Pancreas (tissue), 10 donors: Measurements from ENCODE around the gene GPR31. TPM values are rescaled to one million over a fixed set of nuclear protein-coding genes. Genes with fewer than 3 reads are reported as not detected.

ENCODE experiments used
- ATAC-seq, 4 donors: fragments of 200-7000 bp; cut with Tn5 transposase; one replicate each; pipeline versions ENCODE4 v1.8.0 to v1.9.1; 2020; ENCODE audit warnings: mild to moderate bottlenecking in 4 of 4, moderate library complexity in 4 of 4
- DNase-seq, 6 donors: peaks; one replicate each; pipeline ENCODE4 v3.0.0-alpha.2; 2020
- FAIRE-seq: peaks from 2 replicates; lab custom pipeline; 2012; peaks lifted over from hg19 to GRCh38; lab: Jason Lieb, UNC
- H3K27ac ChIP-seq, 4 donors: fragments of 200-600 bp; sonication (generic); 1 replicate in 3 of 4; 2 replicates in 1 of 4; pipeline versions ENCODE4 v1.5.0 to v1.8.0; 2020
- H3K27me3 ChIP-seq, 4 donors: fragments of 200-600 bp; one replicate each; pipeline ENCODE4 v1.8.0; 2021
- H3K36me3 ChIP-seq, 3 donors: fragments of 200-600 bp; sonication (generic) in 1 of 3; one replicate each; pipeline versions ENCODE4 v1.5.0 to v1.8.0; 2020 to 2021
- H3K4me1 ChIP-seq, 3 donors: fragments of 200-600 bp; one replicate each; pipeline ENCODE4 v1.8.0; 2021
- H3K4me3 ChIP-seq, 4 donors: fragments of 200-600 bp; sonication (generic) in 2 of 4; one replicate each; pipeline versions ENCODE4 v1.5.0 to v1.8.0; 2020 to 2021
- H3K9me3 ChIP-seq, 4 donors: fragments of 200-600 bp; one replicate each; pipeline ENCODE4 v1.8.0; 2021
- WGBS, 2 donors: extraction: QIAGEN DNeasy Blood & Tissue Kit; methylation state at CpG; one replicate each; pipeline ENCODE4 v1.1.7; 2013; 5-methylcytosine and 5-hydroxymethylcytosine counted together
- intact Hi-C, 3 donors: fragments of 100-400 bp; cut with DNase I; formaldehyde crosslinking; loops; one replicate each; pipeline versions ENCODE4 v1.11.1 to v1.14.2; 2022
- polyA plus RNA-seq, 2 donors: library from polyadenylated mRNA; stranded (reverse); fragments of 200-250 nt; gene quantifications; one replicate each; pipeline ENCODE4 v1.2.3, GENCODE V29; 2013
- total RNA-seq, 6 donors: library from RNA; stranded (reverse); fragmentation: NEBNext Ultra II Directional in 4 of 6; extraction: Animal tissue kit (Norgen Biotek cat#: 25700) in 4 of 6; gene quantifications; one replicate each; pipeline versions ENCODE4 v1.2.1 to v1.2.4, GENCODE V29; 2021 to 2023
- TF ChIP-seq, protein P1 (sequence below), 4 donors: fragments of 200-600 bp; sonication (generic) in 3 of 4; IDR thresholded peaks; one replicate each; pipeline versions ENCODE4 v1.5.0 to v1.8.0; 2021; ENCODE audit warnings: antibody characterized with exemption in 4 of 4
- donor health status: healthy with polysubstance abuse.
- donor health status: DM: no; HTN: no; CAD: no; lungs with moderate emphysema.
- donor health status: DM: no; HTN: no; CAD: no.
- donor health status: control.
- donor health status: control.
- donor health status: Bipolar disorder and iron deficiency.
- donor health status: DM: yes; HTN: yes; CAD: no.
- donor health status: DM: no; HTN: no; CAD: no.
- donor health status: DM: no; HTN: no; CAD: no.
- donor health status: DM: yes; HTN: yes; CAD: no.

Gene GPR31
- total and polyA plus RNA-seq, 8 donors: not detected

DNA sequence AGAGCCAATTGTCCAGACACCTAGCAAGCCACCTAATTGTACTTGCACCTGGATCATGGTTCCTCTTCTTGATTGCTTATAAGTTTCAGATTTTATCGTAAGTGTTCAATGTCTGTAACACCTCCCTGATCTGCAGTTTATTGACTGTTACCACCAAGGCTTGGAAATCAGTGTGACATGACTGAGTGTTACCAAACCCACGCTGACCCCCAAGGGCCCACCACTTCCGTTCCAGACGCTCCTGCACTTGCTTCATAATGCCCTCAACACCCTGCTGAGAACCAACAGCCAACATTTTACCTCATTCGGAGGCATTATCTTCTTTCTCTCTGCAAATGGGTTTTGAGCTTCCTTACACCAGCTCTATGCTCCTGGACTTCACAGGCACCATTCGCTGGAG is 28.6 kb downstream of the GPR31 start:
- intact Hi-C loops: no loop called here
- Histone ChIP-seq H3K27me3 (no peaks in the 10 kb centered on the region), H3K9me3 (no peaks in the 10 kb centered on the region), H3K4me1 (no peaks in the 10 kb centered on the region), H3K4me3 (no peak overlapping the region), H3K27ac (no peak overlapping the region), H3K36me3 (no peaks in the 10 kb centered on the region)
- 67 to 79% methylated on average over 6 of the region's 6 CpGs for WGBS, 2 donors
- ATAC-seq (no peak), DNase-seq (no peak), FAIRE-seq (no peak)
- TF ChIP-seq, protein P1, sequence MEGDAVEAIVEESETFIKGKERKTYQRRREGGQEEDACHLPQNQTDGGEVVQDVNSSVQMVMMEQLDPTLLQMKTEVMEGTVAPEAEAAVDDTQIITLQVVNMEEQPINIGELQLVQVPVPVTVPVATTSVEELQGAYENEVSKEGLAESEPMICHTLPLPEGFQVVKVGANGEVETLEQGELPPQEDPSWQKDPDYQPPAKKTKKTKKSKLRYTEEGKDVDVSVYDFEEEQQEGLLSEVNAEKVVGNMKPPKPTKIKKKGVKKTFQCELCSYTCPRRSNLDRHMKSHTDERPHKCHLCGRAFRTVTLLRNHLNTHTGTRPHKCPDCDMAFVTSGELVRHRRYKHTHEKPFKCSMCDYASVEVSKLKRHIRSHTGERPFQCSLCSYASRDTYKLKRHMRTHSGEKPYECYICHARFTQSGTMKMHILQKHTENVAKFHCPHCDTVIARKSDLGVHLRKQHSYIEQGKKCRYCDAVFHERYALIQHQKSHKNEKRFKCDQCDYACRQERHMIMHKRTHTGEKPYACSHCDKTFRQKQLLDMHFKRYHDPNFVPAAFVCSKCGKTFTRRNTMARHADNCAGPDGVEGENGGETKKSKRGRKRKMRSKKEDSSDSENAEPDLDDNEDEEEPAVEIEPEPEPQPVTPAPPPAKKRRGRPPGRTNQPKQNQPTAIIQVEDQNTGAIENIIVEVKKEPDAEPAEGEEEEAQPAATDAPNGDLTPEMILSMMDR (IDR thresholded peaks at IDR 0.05): no peak

DNA sequence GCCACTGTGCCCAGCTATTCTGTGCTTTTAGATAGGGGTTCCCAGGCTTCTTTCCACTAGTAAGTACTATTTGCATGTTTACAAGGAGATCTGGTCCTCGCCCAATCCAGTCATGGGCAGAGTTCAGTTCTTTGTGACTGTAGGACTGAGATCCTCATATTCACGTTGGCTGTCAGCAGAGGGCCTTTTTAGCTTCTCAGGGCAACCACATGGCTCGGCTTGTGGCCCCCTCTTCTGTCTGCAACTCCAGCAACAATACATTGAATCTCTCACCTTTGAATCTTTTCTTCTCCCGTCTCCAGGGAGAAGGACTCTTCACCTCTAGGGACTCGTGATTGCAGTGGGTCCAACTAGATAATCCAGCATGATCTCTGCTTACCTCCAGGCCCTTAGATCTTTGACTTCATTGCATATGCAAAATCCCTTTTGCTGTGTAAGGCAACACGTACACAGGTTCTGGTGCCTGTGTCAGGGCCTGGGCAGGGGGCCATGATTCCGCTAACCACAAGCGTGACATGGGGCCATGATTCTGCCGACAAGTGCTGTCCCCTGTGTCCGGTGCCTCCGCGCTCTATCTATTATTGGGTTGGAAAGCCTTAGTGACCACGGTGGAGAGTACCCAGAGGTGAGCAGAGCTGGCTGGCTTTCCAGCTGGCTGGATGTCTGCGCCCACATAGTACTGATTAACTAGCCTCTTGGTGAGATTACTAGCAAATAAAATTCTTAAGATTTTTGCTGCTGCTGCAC is 29.8 kb downstream of the GPR31 start:
- FAIRE-seq: no peak
- no peaks in the 10 kb centered on the region for H3K4me1 ChIP-seq
- no peak overlapping the region for H3K4me3 ChIP-seq
- H3K27ac ChIP-seq: no peak overlapping the region
- 66 to 70% methylated on average over 14 of the region's 14 CpGs for WGBS, 2 donors
- H3K27me3 ChIP-seq: no peaks in the 10 kb centered on the region
- no peaks in the 10 kb centered on the region for H3K36me3 ChIP-seq
- TF ChIP-seq, protein P1 (IDR thresholded peaks at IDR 0.05): no peak
- DNase-seq: no peak
- intact Hi-C loops: no loop called here
- ATAC-seq: peak in 2 of 4 donors; percentile 41 to 54
- H3K9me3 ChIP-seq: no peaks in the 10 kb centered on the region

DNA sequence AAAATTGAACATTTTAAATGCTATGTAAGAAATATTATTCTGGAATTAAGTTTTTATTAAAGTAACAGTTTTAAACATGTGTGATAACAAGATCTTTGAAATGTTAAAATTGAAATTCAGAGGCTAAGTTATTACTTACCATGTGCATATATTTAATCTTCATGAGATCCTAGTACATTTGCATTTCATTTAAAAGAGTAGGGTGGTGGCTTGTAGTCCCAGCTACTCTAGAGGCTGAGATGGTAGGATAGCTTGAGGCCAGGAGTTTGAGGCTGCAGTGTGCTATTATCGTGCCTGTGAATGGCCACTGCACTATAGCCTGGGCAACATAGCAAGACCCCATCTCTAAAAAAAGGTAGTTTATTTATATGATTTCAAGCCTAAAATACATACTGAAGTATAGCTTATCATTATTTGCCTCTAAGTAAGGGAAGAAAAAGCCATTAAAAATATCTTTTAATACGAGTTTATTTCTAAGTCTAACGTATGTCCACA is 31.9 kb downstream of the GPR31 start:
- ATAC-seq (no peak), FAIRE-seq (no peak), DNase-seq (no peak)
- H3K4me3 ChIP-seq: no peak overlapping the region
- TF ChIP-seq, protein P1 (IDR thresholded peaks at IDR 0.05): no peak
- H3K9me3 ChIP-seq: no peaks in the 10 kb centered on the region
- H3K27ac ChIP-seq: no peak overlapping the region
- H3K4me1 ChIP-seq: no peaks in the 10 kb centered on the region
- H3K36me3 ChIP-seq: no peaks in the 10 kb centered on the region
- WGBS, 2 donors: 66 to 67% methylated on average over 3 of the region's 3 CpGs
- no peaks in the 10 kb centered on the region for H3K27me3 ChIP-seq
- intact Hi-C loops: no loop called here

DNA sequence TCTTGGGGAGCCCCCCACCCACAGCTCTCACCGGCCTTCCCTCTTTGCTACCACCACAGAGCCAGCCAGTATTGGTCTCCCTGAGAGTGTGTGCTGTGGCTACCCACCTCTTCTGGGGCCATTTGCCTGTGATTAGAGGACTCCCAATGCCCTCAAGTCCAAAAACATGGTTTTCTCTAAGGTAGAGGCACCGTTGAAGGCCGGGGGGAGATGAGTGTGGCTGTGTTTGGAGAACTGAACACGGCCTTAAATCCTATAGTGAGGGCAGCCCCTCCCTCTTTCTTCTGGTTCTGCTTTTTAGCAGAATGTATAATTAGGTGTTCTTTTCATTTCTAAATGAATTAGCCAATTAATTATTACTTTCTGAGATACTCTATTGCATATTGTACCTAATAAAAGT is 32.4 kb downstream of the GPR31 start:
- TF ChIP-seq, protein P1 (IDR thresholded peaks at IDR 0.05): no peak
- Histone ChIP-seq H3K27ac (no peak overlapping the region), H3K4me3 (no peak overlapping the region), H3K27me3 (no peaks in the 10 kb centered on the region), H3K36me3 (no peaks in the 10 kb centered on the region), H3K4me1 (no peaks in the 10 kb centered on the region), H3K9me3 (no peaks in the 10 kb centered on the region)
- WGBS, 2 donors: 84 to 86% methylated on average over 4 of the region's 4 CpGs
- FAIRE-seq: no peak
- intact Hi-C loops: no loop called here
- ATAC-seq: no peak
- DNase-seq: no peak

DNA sequence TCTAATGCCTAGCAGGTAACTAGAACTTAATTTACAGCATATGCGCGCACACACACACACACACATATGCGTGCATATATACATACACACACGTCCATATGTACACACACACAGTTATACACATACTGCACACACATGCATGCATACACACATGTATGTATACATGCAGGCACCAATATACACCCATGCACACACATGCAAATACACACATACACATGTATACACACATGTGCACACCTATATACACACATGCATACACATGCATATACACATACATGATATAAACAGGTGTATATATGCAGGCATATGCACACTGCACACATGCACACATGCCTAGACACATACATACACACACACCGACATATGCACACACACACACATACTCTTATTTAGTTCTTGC is 33.0 kb downstream of the GPR31 start:
- WGBS, 2 donors: 81 to 86% methylated on average over 5 of the region's 5 CpGs
- FAIRE-seq (no peak), ATAC-seq (no peak), DNase-seq (no peak)
- intact Hi-C loops: no loop called here
- no peak overlapping the region for H3K27ac ChIP-seq
- TF ChIP-seq, protein P1 (IDR thresholded peaks at IDR 0.05): no peak
- H3K4me3 ChIP-seq: no peak overlapping the region
- no peaks in the 10 kb centered on the region for H3K36me3 ChIP-seq
- no peaks in the 10 kb centered on the region for H3K9me3 ChIP-seq
- no peaks in the 10 kb centered on the region for H3K27me3 ChIP-seq
- no peaks in the 10 kb centered on the region for H3K4me1 ChIP-seq
